ENCODE data around the gene SLC44A2.
A peak's percentile ranks its signal among the peaks of the same experiment; 100 is the strongest.

SLC44A2 gene

DNA sequence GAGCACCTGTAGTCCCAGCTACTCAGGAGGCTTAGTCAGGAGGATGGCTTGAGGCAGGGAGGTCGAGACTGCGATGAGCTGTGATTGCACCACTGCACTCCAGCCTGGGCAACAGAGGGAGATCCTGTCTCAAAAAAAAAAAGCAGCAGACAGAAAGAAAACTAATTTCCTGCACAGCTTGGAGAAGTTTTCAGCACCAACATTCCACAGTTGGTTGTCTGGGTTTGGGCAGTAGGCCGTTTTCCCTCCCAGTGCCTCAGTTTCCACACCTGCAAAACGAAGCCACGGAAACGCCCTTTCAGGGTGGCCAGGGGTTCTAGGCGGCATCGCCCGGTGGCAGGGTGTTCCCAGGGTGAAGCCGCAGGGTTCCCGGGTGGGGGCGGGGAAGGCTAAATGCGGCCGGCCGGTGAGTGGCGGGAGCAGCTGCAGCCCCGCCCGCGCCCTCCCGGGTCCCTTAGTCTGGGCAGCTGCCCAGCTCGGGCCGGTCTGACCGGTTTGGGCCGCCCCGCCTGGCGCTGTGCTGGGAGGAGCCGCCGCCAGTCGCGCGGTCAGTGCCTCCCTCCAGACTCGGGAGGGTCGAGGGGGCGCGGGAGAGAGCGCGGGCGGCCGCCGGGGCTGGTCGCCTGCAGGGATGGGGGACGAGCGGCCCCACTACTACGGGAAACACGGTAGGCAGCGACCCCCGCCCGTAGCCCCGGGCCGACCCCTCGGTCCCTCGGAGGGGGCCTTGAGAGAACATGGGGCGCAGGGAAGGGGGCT is at the start of gene SLC44A2:
SLC44A2 (plus strand) TSS at position 551 of the 759 bp plus-strand sequence; CDS start at position 632, 81 bp downstream.
- in situ Hi-C loops (cut with HindIII; ENCODE audit: low pct_unique_long_range_greater_than_20kb, low sequenced_read_pairs), result no loop called here
- DNase-seq (ENCODE audit: low read depth in 1 of 2, low spot score in 1 of 2), result peak; percentile 83 to 90
- TF ChIP-seq JUND (IDR thresholded peaks at IDR 0.05; ENCODE audit: low read depth), result 0 out of 2 replicates have a peak, but pooled peaks have one; percentile 16

DNA sequence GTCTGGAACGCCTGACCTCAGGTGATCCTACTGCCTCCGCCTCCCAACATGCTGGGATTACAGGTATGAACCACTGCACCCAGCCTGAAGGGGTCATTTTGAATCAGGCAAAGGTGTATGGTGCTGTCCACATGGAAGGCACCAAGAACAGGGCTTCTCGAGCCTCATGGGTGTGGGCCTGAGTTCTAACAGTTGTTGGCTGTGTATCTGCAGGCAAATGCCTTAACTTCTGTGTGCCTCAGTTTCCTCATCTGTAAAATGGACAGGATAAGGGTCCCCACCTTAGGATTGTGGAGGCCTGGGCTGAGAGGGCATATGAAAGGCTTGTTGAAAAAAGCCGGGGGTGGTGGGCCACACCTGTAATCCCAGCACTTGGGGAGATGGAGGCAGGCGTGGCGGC is 47.4 kb upstream of the SLC44A2 start:
- TF ChIP-seq JUND (IDR thresholded peaks at IDR 0.05; ENCODE audit: low read depth), result no peak
- in situ Hi-C loops (cut with HindIII; ENCODE audit: low pct_unique_long_range_greater_than_20kb, low sequenced_read_pairs), result no loop called here

DNA sequence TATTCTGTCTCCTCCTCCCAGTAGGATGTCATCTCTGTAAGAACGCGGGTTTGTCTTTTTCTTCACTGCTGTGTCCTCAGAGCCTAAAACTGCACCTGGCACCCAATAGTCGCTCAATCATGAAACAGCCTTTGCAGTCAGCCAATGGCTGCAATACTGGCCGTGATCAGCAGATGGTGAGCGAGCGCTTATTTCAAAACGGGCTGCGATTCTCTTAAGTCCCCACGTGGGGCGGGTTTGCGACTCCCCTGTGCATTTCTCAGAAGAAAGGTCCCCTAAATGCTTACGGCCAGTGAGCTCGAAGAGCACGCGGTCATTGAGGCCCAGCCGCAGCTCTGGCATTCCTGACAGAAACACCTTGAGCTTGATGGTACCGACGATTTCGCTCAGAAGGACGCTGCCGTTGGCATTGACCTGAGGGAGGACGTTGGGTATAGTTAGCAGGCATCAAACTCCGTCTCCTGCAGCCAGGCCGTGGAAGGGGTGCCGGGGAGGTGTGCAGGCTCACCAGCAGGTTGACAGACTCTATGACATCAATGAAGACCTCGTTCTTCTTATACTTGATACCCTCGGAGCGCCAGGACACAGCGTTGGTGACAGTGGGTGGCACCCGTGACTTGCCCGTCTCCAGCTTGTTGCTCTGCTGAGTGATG is 44.2 kb upstream of the SLC44A2 start:
- DNase-seq (ENCODE audit: low read depth in 1 of 2, low spot score in 1 of 2), result peak in 1 of 2 experiments; percentile 91
- TF ChIP-seq JUND (IDR thresholded peaks at IDR 0.05; ENCODE audit: low read depth), result no peak
- in situ Hi-C loops (cut with HindIII; ENCODE audit: low pct_unique_long_range_greater_than_20kb, low sequenced_read_pairs), result no loop called here

More for the DNA sequence above, 47.4 kb upstream of the SLC44A2 start:
- DNase-seq (ENCODE audit: low read depth in 1 of 2, low spot score in 1 of 2), result no peak

DNA sequence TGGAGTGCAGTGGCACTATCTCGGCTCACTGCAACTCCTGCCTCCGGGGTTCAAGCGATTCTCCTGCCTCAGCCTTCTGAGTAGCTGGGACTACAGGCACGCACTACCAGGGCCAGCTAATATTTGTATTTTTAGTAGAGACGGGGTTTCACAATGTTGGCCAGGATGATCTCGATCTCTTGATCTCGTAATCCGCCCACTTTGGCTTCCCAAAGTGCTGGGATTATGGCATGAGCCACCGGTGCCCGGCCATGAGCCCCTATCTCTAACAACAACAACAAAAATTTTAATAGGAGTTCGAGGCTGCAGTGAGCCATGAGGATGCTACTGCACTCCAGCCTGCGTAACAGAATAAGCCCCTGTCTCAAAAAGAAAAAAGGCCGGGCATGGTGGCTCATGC is 43.3 kb upstream of the SLC44A2 start:
- DNase-seq (ENCODE audit: low read depth in 1 of 2, low spot score in 1 of 2), result no peak
- in situ Hi-C loops (cut with HindIII; ENCODE audit: low pct_unique_long_range_greater_than_20kb, low sequenced_read_pairs), result no loop called here
- TF ChIP-seq JUND (IDR thresholded peaks at IDR 0.05; ENCODE audit: low read depth), result no peak

DNA sequence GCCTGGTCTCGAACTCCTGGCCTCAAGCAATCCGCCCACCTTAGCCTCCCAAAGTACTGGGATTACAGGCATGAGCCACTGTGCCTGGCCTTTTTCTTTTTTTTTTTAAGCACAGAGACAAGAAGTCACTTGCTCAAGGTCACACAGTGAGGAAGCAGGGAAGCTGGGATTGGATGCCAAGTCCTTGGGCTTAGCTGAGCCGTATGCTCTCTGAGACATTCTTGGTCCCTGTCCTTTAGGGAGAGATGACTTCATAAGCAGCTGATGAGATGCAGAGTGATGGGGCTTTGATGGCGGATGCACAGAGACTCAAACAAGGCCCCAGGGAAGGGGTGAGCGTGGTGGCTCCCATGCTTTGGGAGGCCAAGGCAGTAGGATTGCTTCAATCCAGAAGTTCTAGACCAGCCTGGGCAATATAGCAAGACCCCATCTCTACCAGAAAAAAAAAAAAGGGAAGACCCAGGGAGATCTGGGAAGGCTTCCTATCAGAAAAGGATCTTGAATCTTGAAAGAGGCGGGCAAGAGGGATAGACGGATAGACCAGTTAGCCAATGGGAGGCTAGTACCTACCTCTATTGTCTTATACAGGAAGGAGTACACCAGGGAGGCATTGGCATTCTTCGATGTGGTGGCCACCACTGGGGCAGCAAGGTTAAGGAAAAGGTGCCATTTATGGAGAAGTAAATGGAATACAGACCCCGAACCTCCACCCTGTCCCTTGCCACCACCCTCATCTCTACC is 42.1 kb upstream of the SLC44A2 start:
- in situ Hi-C loops (cut with HindIII; ENCODE audit: low pct_unique_long_range_greater_than_20kb, low sequenced_read_pairs), result no loop called here
- peak in 1 of 2 experiments; percentile 25 for DNase-seq (ENCODE audit: low read depth in 1 of 2, low spot score in 1 of 2)
- TF ChIP-seq JUND (IDR thresholded peaks at IDR 0.05; ENCODE audit: low read depth), result no peak

DNA sequence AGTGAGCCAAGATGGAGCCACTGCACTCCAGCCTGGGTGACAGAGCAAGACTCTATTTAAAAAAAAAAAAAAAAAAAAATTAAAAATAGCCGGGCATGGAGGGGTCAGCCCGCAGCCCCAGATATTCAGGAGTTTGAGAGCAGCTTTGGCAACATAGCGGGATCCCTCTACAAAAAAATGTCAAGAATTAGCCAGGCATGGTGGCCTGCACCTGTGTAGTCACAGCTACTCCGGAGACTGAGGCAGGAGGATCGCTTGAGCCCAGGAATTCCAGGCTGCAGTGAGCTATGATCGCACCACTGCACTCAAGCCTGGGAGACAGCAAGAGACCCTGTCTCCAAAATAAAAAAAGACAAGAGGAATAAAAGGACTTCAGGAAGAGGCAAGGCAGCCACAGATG is 39.0 kb upstream of the SLC44A2 start:
- in situ Hi-C loops (cut with HindIII; ENCODE audit: low pct_unique_long_range_greater_than_20kb, low sequenced_read_pairs), result no loop called here
- no peak for DNase-seq (ENCODE audit: low read depth in 1 of 2, low spot score in 1 of 2)
- no peak for TF ChIP-seq JUND (IDR thresholded peaks at IDR 0.05; ENCODE audit: low read depth)

DNA sequence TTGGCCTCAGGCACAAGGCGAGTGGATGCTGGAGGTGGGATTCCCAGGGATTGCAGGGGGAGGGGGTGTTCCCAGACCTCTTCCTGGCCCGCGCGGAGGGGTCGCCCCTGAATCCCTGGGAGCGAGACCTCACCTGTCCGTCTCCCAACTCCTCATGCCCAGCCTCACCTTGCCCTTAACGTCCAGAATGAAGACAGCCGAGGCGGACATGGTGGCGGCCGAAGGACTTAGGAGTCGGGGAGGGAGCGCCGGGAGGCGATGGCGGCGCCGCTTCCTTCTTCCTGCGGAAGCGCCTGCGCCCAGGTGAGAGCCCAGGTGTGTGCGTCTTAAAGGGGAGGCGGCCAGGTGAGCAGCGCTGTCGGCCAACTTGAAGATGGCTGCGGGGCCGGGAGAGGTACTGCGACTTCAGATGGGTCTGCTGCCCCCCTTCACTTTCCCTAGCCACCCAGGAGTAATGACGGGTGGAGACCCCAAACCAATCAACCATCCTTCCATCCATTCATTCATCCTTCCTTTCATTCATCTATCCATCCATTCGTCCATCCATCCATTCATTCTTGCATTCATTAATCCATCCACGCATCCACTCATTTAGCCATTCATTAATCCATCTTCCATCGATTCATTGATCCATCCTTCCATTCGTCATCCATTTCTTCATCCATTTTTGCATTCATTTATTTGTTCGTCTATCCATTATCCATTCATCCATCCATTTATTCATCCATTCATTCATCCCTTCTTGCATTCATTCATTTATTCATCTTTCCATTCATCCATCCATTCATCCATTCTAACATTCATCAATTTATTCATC is 38.1 kb upstream of the SLC44A2 start, which contains the start of gene AP1M2:
AP1M2 (minus strand) TSS at position 291 of the 817 bp plus-strand sequence; CDS start at position 210, 81 bp downstream.
- TF ChIP-seq JUND (IDR thresholded peaks at IDR 0.05; ENCODE audit: low read depth), result no peak
- in situ Hi-C loops (cut with HindIII; ENCODE audit: low pct_unique_long_range_greater_than_20kb, low sequenced_read_pairs), result no loop called here
- peak in 1 of 2 experiments; percentile 74 for DNase-seq (ENCODE audit: low read depth in 1 of 2, low spot score in 1 of 2)

DNA sequence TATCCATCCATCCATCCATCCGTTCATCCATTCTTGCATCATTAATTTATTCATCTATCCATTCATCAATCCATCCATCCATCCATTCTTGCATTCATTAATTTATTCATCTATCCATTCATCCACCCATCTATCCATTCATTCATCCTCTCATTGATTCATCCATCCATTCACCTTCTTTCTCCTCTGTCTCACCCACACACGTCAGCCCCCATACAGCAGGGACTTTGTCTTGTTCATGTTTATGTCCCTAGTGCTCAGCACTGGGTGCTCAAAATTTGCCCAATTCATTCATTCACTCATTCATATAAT is 37.6 kb upstream of the SLC44A2 start:
- no peak for TF ChIP-seq JUND (IDR thresholded peaks at IDR 0.05; ENCODE audit: low read depth)
- in situ Hi-C loops (cut with HindIII; ENCODE audit: low pct_unique_long_range_greater_than_20kb, low sequenced_read_pairs), result no loop called here
- no peak for DNase-seq (ENCODE audit: low read depth in 1 of 2, low spot score in 1 of 2)

DNA sequence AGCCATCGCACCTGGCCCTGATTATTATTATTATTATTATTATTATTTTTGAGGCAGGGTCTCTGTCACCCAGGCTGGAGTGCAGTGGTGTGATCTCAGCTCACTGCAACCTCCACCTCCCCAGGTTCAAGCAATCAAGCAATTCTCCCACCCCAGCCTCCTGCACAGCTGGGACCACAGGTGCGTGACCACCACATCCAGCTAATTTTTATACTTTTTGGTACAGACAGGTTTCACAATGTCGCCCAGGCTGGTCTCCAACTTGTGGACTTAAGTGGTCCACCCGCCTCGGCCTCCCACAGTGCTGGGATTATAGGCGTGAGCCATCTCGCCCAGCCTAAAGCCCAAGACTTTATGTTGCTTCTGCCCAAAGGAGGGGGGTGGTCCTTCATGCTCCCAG is 32.2 kb upstream of the SLC44A2 start:
- no peak for TF ChIP-seq JUND (IDR thresholded peaks at IDR 0.05; ENCODE audit: low read depth)
- in situ Hi-C loops (cut with HindIII; ENCODE audit: low pct_unique_long_range_greater_than_20kb, low sequenced_read_pairs), result no loop called here
- no peak for DNase-seq (ENCODE audit: low read depth in 1 of 2, low spot score in 1 of 2)

DNA sequence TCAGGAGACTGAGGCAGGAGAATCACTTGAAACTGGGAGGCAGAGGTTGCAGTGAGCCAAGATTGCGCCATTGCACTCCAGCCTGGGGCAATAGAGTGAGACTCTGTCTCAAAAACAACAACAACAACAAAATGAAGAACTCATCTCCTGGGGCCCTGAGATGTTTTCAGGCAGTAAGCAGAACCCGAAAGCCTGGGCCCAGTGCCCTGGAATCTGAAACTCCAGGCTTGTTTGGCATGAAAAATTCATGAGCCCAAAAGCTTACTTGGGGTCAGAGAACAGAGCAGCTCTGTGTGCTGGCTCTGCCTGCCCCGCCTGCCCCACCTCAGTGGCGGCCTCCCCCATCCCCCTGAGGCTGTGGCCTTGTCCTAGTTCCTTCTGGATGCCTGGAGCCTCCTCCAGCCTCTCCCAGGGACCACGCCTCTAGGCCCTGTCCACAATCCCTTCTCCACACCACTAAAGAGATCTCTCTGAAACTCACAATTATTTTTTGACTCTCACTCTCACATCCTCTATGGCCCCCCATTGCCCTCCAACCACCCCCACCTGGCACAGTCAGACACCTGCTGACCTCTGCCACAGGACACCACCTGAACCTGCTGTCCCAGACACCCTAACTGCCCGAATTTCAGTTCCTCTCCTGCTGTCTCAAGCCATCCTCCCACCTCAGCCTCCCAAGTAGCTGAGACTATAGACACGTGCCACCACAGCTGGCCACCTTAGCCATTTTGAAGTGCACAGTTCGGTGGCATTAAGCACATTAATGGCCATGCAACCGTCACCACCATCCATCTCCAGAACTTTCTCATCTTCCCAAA is 31.3 kb upstream of the SLC44A2 start:
- in situ Hi-C loops (cut with HindIII; ENCODE audit: low pct_unique_long_range_greater_than_20kb, low sequenced_read_pairs), result no loop called here
- no peak for TF ChIP-seq JUND (IDR thresholded peaks at IDR 0.05; ENCODE audit: low read depth)
- DNase-seq (ENCODE audit: low read depth in 1 of 2, low spot score in 1 of 2), result no peak

DNA sequence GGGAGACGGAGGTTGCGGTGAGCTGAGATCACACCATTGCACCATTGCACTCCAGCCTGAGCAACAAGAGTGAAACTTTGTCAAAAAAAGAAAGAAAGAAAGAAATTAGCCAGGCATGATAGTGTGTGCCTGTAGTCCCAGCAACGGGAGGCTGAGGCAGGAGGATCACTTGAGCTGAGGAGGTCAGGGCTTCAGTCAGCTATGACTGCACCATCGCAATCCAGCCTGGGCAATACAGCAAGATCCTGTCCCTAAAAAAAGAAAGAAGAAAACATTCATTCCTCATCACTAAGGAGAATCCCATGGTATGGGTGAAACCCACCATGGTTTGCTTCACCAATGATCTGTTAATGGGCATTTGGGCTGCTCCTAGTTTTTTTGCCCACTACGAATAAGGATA is 25.2 kb upstream of the SLC44A2 start:
- no peak for DNase-seq (ENCODE audit: low read depth in 1 of 2, low spot score in 1 of 2)
- no peak for TF ChIP-seq JUND (IDR thresholded peaks at IDR 0.05; ENCODE audit: low read depth)
- in situ Hi-C loops (cut with HindIII; ENCODE audit: low pct_unique_long_range_greater_than_20kb, low sequenced_read_pairs), result no loop called here
